Liver (tissue), 9 donors: ENCODE data around the gene VPS52. TPM values are rescaled to one million over a fixed set of nuclear protein-coding genes. Genes with fewer than 3 reads are reported as not detected.

ENCODE experiments used
- DNase-seq: peaks from one replicate; pipeline ENCODE4 v3.0.0-alpha.2; 2017; ENCODE audit warnings: low spot score
- H3K27ac ChIP-seq, 2 donors: one replicate each; pipeline ENCODE4 v1.7.0; 2013; ENCODE audit warnings: inconsistent platforms in 2 of 2, low read length in 2 of 2, control low read depth in 1 of 2, low read depth in 1 of 2, mild to moderate bottlenecking in 1 of 2
- H3K27me3 ChIP-seq, 4 donors: one replicate each; pipeline versions ENCODE4 v1.6.1 to v1.7.0; 2013; ENCODE audit warnings: low read length in 3 of 4, inconsistent platforms in 1 of 4, mild to moderate bottlenecking in 1 of 4, moderate library complexity in 1 of 4; ENCODE audit not compliant: control insufficient read depth in 4 of 4, insufficient read depth in 4 of 4
- H3K36me3 ChIP-seq, 4 donors: one replicate each; pipeline versions ENCODE4 v1.6.1 to v1.7.0; 2013; ENCODE audit warnings: low read length in 3 of 4, mild to moderate bottlenecking in 3 of 4, low read depth in 1 of 4, moderate library complexity in 1 of 4; ENCODE audit not compliant: control insufficient read depth in 4 of 4, insufficient read depth in 3 of 4
- H3K4me1 ChIP-seq, 4 donors: one replicate each; pipeline versions ENCODE4 v1.6.1 to v1.7.0; 2013; ENCODE audit warnings: low read length in 3 of 4, mild to moderate bottlenecking in 3 of 4, moderate library complexity in 1 of 4; ENCODE audit not compliant: control insufficient read depth in 4 of 4, insufficient read depth in 4 of 4
- H3K4me3 ChIP-seq, 3 donors: one replicate each; pipeline versions ENCODE4 v1.6.1 to v1.7.0; 2013; ENCODE audit warnings: low read length in 3 of 3, control low read depth in 1 of 3, low read depth in 1 of 3, mild to moderate bottlenecking in 1 of 3
- H3K9ac ChIP-seq, 2 donors: one replicate each; pipeline ENCODE4 v1.7.0; 2013; ENCODE audit warnings: low read length in 2 of 2, mild to moderate bottlenecking in 2 of 2, moderate library complexity in 2 of 2, control low read depth in 1 of 2, low read depth in 1 of 2
- H3K9me3 ChIP-seq, 4 donors: one replicate each; pipeline versions ENCODE4 v1.6.1 to v1.7.0; 2013; ENCODE audit warnings: low read length in 3 of 4; ENCODE audit not compliant: control insufficient read depth in 4 of 4
- ATF3 ChIP-seq: IDR thresholded peaks from 2 replicates; pipeline ENCODE4 v1.6.1; 2016; ENCODE audit warnings: antibody characterized with exemption
- CTCF ChIP-seq: fragments of 150-350 bp; IDR thresholded peaks from 2 replicates; pipeline ENCODE4 v1.5.1; 2017; ENCODE audit warnings: improper control_type of control experiment, low read depth, low read length; ENCODE audit not compliant: missing input control
- EGR1 ChIP-seq, 2 donors: IDR thresholded peaks; 2 replicates each; pipeline ENCODE4 v1.6.1; 2016 to 2018; ENCODE audit warnings: antibody characterized with exemption in 2 of 2, low read depth in 2 of 2
- FOXA1 ChIP-seq: IDR thresholded peaks from 2 replicates; pipeline ENCODE4 v1.6.1; 2016; ENCODE audit warnings: antibody characterized with exemption
- FOXA2 ChIP-seq: IDR thresholded peaks from 2 replicates; pipeline ENCODE4 v1.6.1; 2016; ENCODE audit warnings: antibody characterized with exemption
- GABPA ChIP-seq, 2 donors: IDR thresholded peaks in 1 of 2; conservative IDR thresholded peaks in 1 of 2; 2 replicates each; pipeline ENCODE4 v1.6.1; 2016; ENCODE audit warnings: antibody characterized with exemption in 2 of 2, mild to moderate bottlenecking in 1 of 2, moderate library complexity in 1 of 2
- HNF4A ChIP-seq, 2 donors: conservative IDR thresholded peaks; 2 replicates each; pipeline ENCODE4 v1.6.1; 2016; ENCODE audit warnings: antibody characterized with exemption in 2 of 2, mild to moderate bottlenecking in 2 of 2
- HNF4G ChIP-seq: IDR thresholded peaks from 2 replicates; pipeline ENCODE4 v1.6.1; 2016; ENCODE audit warnings: antibody characterized with exemption
- JUND ChIP-seq, 2 donors: IDR thresholded peaks; 2 replicates each; pipeline ENCODE4 v1.6.1; 2016; ENCODE audit warnings: antibody characterized with exemption in 2 of 2
- NR2F2 ChIP-seq: IDR thresholded peaks from 2 replicates; pipeline ENCODE4 v1.6.1; 2016; ENCODE audit warnings: antibody characterized with exemption
- RAD21 ChIP-seq, 2 donors: IDR thresholded peaks; 2 replicates each; pipeline ENCODE4 v1.6.1; 2016; ENCODE audit warnings: antibody characterized with exemption in 2 of 2, mild to moderate bottlenecking in 2 of 2
- SP1 ChIP-seq: IDR thresholded peaks from 2 replicates; pipeline ENCODE4 v1.6.1; 2018; ENCODE audit warnings: antibody characterized with exemption, mild to moderate bottlenecking
- TAF1 ChIP-seq: conservative IDR thresholded peaks from 2 replicates; pipeline ENCODE4 v1.6.1; 2016; ENCODE audit warnings: antibody characterized with exemption, mild to moderate bottlenecking
- YY1 ChIP-seq: IDR thresholded peaks from 2 replicates; pipeline ENCODE4 v1.6.1; 2016; ENCODE audit warnings: antibody characterized with exemption, mild to moderate bottlenecking
- WGBS: extraction: QIAGEN DNeasy Blood & Tissue Kit; methylation state at CpG from one replicate; pipeline ENCODE4 v1.1.7; 2013; 5-methylcytosine and 5-hydroxymethylcytosine counted together
- polyA plus RNA-seq, 2 donors: library from polyadenylated mRNA; stranded (reverse) in 1 of 2; unstranded in 1 of 2; fragments of 200-250 nt in 1 of 2; fragments of >200 nt in 1 of 2; fragmentation: Nextera tagmentation in 1 of 2; extraction: Ambion mirVana in 1 of 2; gene quantifications; one replicate each; pipeline versions ENCODE4 v1.2.1 to v1.2.3, GENCODE V29; 2013 to 2015
- total RNA-seq, 2 donors: library from RNA; depleted of rRNA; stranded (reverse); fragments of >200 nt; gene quantifications; one replicate each; pipeline ENCODE4 v1.2.3, GENCODE V29; 2014
- TF ChIP-seq, protein P1 (sequence below): IDR thresholded peaks from 2 replicates; pipeline ENCODE4 v1.6.1; 2016; ENCODE audit warnings: antibody characterized with exemption
- TF ChIP-seq, protein P2 (sequence below): IDR thresholded peaks from 2 replicates; pipeline ENCODE4 v1.6.1; 2016; ENCODE audit warnings: antibody characterized with exemption, mild to moderate bottlenecking
- donor health status: healthy.
- donor health status: healthy.
- donor health status: healthy.
- donor health status: healthy.
- donor health status: healthy.

The VPS52 gene
- total and polyA plus RNA-seq, 4 donors, result 21.3 to 33.4 (median 25.3) TPM

DNA sequence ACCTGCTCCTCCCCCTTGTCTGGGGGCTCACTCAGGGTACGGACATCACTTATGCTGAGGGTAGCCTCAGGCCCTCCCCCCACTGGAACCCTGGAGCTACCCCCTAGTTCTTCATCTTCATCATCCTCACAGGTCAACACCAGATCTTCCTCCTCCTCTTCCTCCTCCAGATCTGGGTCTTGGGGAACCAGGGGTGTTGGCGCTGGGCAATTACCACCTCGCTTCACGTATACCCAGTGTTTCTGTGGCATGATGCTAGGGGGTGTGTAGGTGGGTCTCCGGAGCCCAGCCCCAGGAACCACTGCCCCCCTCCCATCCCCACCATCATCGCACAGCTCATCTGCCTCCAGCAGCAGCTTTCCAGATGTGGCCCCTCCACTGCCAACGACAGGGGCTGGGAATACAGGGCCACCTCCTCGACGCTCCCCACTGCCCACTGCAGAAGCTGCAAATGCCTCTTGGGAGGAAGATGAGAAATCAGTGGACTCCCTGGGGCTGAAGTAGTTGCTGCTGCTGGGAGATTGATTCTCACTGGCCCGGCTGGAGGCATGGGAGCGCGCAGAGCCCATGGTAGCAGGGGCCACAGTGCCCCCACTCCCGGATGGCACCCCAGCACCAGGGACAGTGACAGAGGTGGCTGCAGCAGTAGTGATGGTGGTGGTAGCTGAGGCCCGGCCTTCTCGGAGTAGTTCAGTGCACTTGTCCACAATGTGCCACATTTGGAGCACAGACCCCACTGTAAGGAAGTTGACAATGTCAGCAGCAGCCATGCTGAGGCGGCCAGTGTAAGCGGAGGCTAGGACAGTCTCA is 44.3 kb upstream of the VPS52 start:
- 93% methylated on average over 17 of the region's 17 CpGs for WGBS
- TF ChIP-seq CTCF (no peak), RAD21 (IDR thresholded peaks at IDR 0.05) (no peak), FOXA1 (no peak), ATF3 (no peak), HNF4G (no peak), YY1 (no peak)
- TF ChIP-seq, protein P1, sequence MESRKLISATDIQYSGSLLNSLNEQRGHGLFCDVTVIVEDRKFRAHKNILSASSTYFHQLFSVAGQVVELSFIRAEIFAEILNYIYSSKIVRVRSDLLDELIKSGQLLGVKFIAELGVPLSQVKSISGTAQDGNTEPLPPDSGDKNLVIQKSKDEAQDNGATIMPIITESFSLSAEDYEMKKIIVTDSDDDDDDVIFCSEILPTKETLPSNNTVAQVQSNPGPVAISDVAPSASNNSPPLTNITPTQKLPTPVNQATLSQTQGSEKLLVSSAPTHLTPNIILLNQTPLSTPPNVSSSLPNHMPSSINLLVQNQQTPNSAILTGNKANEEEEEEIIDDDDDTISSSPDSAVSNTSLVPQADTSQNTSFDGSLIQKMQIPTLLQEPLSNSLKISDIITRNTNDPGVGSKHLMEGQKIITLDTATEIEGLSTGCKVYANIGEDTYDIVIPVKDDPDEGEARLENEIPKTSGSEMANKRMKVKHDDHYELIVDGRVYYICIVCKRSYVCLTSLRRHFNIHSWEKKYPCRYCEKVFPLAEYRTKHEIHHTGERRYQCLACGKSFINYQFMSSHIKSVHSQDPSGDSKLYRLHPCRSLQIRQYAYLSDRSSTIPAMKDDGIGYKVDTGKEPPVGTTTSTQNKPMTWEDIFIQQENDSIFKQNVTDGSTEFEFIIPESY, result no peak
- Histone ChIP-seq H3K4me1 (peaks cover 15 to 60% (median 47%) of the 10 kb centered on the region in 4 donors), H3K36me3 (peaks cover 0 to 16% (median 8%) of the 10 kb centered on the region in 4 donors), H3K9ac (no peak overlapping the region), H3K9me3 (no peaks in the 10 kb centered on the region), H3K27ac (no peak overlapping the region), H3K4me3 (no peak overlapping the region), H3K27me3 (no peaks in the 10 kb centered on the region)
- DNase-seq, result no peak

GRCh38 chr6:33314943-33315792 is 43.5 kb upstream of the VPS52 start:
- Histone ChIP-seq H3K9me3 (no peaks in the 10 kb centered on the region), H3K4me3 (peak overlapping the region in 2 of 3 donors; percentile 6 to 88), H3K27ac (peak overlapping the region; percentile 98 to 99), H3K27me3 (no peaks in the 10 kb centered on the region), H3K4me1 (peaks cover 11 to 55% (median 40%) of the 10 kb centered on the region in 4 donors), H3K9ac (no peak overlapping the region), H3K36me3 (peaks cover 0 to 13% (median 8%) of the 10 kb centered on the region in 4 donors)
- WGBS, result 50% methylated on average over 47 of the region's 47 CpGs
- DNase-seq, result peak; percentile 72
- TF ChIP-seq NR2F2 (no peak), CTCF (no peak), FOXA2 (no peak), SP1 (no peak), ATF3 (no peak), RAD21 (IDR thresholded peaks at IDR 0.05) (no peak), EGR1 (IDR thresholded peaks at IDR 0.05; ENCODE audit: low read depth in 2 of 2) (no peak), FOXA1 (no peak), JUND (IDR thresholded peaks at IDR 0.05) (no peak), GABPA (IDR thresholded peaks at IDR 0.05 in 1 of 2, conservative IDR thresholded peaks at IDR 0.05 in 1 of 2) (no peak), HNF4A (conservative IDR thresholded peaks at IDR 0.05) (no peak), HNF4G (no peak), TAF1 (no peak)
- TF ChIP-seq, protein P2, sequence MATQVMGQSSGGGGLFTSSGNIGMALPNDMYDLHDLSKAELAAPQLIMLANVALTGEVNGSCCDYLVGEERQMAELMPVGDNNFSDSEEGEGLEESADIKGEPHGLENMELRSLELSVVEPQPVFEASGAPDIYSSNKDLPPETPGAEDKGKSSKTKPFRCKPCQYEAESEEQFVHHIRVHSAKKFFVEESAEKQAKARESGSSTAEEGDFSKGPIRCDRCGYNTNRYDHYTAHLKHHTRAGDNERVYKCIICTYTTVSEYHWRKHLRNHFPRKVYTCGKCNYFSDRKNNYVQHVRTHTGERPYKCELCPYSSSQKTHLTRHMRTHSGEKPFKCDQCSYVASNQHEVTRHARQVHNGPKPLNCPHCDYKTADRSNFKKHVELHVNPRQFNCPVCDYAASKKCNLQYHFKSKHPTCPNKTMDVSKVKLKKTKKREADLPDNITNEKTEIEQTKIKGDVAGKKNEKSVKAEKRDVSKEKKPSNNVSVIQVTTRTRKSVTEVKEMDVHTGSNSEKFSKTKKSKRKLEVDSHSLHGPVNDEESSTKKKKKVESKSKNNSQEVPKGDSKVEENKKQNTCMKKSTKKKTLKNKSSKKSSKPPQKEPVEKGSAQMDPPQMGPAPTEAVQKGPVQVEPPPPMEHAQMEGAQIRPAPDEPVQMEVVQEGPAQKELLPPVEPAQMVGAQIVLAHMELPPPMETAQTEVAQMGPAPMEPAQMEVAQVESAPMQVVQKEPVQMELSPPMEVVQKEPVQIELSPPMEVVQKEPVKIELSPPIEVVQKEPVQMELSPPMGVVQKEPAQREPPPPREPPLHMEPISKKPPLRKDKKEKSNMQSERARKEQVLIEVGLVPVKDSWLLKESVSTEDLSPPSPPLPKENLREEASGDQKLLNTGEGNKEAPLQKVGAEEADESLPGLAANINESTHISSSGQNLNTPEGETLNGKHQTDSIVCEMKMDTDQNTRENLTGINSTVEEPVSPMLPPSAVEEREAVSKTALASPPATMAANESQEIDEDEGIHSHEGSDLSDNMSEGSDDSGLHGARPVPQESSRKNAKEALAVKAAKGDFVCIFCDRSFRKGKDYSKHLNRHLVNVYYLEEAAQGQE, result no peak
- TF ChIP-seq, protein P1, result no peak
